ENCODE data around the gene ZNF630.

ZNF630 gene

DNA sequence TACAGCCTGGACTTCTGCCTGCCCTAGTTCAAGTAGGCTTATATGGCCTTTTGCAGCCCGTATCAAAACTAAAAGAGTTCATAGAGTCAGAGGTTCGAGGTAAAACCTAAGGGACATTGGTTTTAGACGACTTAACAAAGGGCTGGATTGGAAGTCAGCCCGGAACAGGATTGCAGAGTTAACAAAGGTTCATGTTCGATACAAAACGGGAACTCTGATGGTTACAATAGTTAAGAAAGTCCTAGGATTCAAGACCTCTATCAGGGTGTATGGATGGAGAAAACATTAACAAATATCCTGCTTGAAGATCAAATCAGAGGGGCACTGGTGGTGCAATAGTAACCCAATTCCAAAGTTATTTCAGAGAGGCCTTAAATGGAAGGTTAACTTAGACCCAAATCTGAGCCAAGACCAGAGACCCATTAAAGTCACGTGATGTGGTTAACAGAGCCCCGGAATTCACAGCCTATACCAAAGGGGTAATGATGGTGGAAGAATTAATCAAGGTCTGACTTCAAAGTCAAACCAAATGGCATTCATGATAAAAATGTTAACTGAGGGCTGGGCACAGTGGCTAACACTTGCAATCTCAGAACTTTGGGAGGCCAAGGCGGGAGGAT, 656 bp upstream of the ZNF630 start:
- H3K4me2 ChIP-seq (ENCODE audit: low read depth, low read length, poor library complexity, severe bottlenecking) = peak overlapping the region; percentile 75
- peak overlapping the region; percentile 90; the same call in 1 of the 2 replicates for H2AFZ ChIP-seq (ENCODE audit: low read length)

GRCh38 chrX:48068096-48068887, 3.1 kb downstream of the ZNF630 start:
- H2AFZ ChIP-seq (ENCODE audit: low read length) = no peak overlapping the region

More for the DNA sequence above, 656 bp upstream of the ZNF630 start:
- no peaks in the 10 kb centered on the region for H3K4me1 ChIP-seq (ENCODE audit: insufficient read depth, low read length, poor library complexity, severe bottlenecking)
- H3K9me2 ChIP-seq (replicated peaks; ENCODE audit: low read depth, low read length) = no peaks in the 10 kb centered on the region
- H3K4me3 ChIP-seq (ENCODE audit: low read length, poor library complexity, severe bottlenecking) = peak overlapping the region; percentile 79
- H3K9ac ChIP-seq (ENCODE audit: low read depth, low read length, poor library complexity, severe bottlenecking) = peak overlapping the region; percentile 82
- no peaks in the 10 kb centered on the region for H3F3A ChIP-seq (ENCODE audit: low read depth)
- H3K36me3 ChIP-seq (ENCODE audit: insufficient read depth, low read length) = no peaks in the 10 kb centered on the region
- H3K9me3 ChIP-seq (ENCODE audit: insufficient read depth, low read depth, low read length) = no peaks in the 10 kb centered on the region
- H3K79me2 ChIP-seq (ENCODE audit: insufficient read depth, low read length) = peaks cover 6% of the 10 kb centered on the region; the same call in 1 of the 2 replicates
- TF ChIP-seq EZH2phosphoT487 (IDR thresholded peaks at IDR 0.05; ENCODE audit: borderline replicate concordance) (no peak), CTCF (conservative IDR thresholded peaks at IDR 0.05; ENCODE audit: low read length) (no peak)
- no peaks in the 10 kb centered on the region for H4K20me1 ChIP-seq (ENCODE audit: insufficient read depth, low read length, poor library complexity, severe bottlenecking)
- H3K27me3 ChIP-seq (ENCODE audit: insufficient read depth, low read length, poor library complexity, severe bottlenecking) = no peaks in the 10 kb centered on the region

GRCh38 chrX:48064261-48064660, 7.2 kb downstream of the ZNF630 start:
- H3K9me2 ChIP-seq (replicated peaks; ENCODE audit: low read depth, low read length) = no peaks in the 10 kb centered on the region
- no peaks in the 10 kb centered on the region for H4K20me1 ChIP-seq (ENCODE audit: insufficient read depth, low read length, poor library complexity, severe bottlenecking)
- no peak overlapping the region for H3K9ac ChIP-seq (ENCODE audit: low read depth, low read length, poor library complexity, severe bottlenecking)
- no peak overlapping the region for H3K4me3 ChIP-seq (ENCODE audit: low read length, poor library complexity, severe bottlenecking)
- H2AFZ ChIP-seq (ENCODE audit: low read length) = no peak overlapping the region
- H3F3A ChIP-seq (ENCODE audit: low read depth) = no peaks in the 10 kb centered on the region
- TF ChIP-seq EZH2phosphoT487 (IDR thresholded peaks at IDR 0.05; ENCODE audit: borderline replicate concordance) (no peak), CTCF (conservative IDR thresholded peaks at IDR 0.05; ENCODE audit: low read length) (no peak)
- H3K27me3 ChIP-seq (ENCODE audit: insufficient read depth, low read length, poor library complexity, severe bottlenecking) = no peaks in the 10 kb centered on the region
- no peaks in the 10 kb centered on the region for H3K79me2 ChIP-seq (ENCODE audit: insufficient read depth, low read length)
- peaks cover 11% of the 10 kb centered on the region; the same call in 1 of the 2 replicates for H3K36me3 ChIP-seq (ENCODE audit: insufficient read depth, low read length)
- no peak overlapping the region for H3K4me2 ChIP-seq (ENCODE audit: low read depth, low read length, poor library complexity, severe bottlenecking)
- H3K4me1 ChIP-seq (ENCODE audit: insufficient read depth, low read length, poor library complexity, severe bottlenecking) = no peaks in the 10 kb centered on the region
- H3K9me3 ChIP-seq (ENCODE audit: insufficient read depth, low read depth, low read length) = no peaks in the 10 kb centered on the region

More at GRCh38 chrX:48068096-48068887, 3.1 kb downstream of the ZNF630 start:
- Histone ChIP-seq H3K4me2 (ENCODE audit: low read depth, low read length, poor library complexity, severe bottlenecking) (no peak overlapping the region), H3K79me2 (ENCODE audit: insufficient read depth, low read length) (peaks cover 6% of the 10 kb centered on the region; the same call in 1 of the 2 replicates), H3F3A (ENCODE audit: low read depth) (no peaks in the 10 kb centered on the region), H3K9ac (ENCODE audit: low read depth, low read length, poor library complexity, severe bottlenecking) (no peak overlapping the region), H3K9me3 (ENCODE audit: insufficient read depth, low read depth, low read length) (no peaks in the 10 kb centered on the region), H3K4me1 (ENCODE audit: insufficient read depth, low read length, poor library complexity, severe bottlenecking) (no peaks in the 10 kb centered on the region), H4K20me1 (ENCODE audit: insufficient read depth, low read length, poor library complexity, severe bottlenecking) (no peaks in the 10 kb centered on the region), H3K9me2 (replicated peaks; ENCODE audit: low read depth, low read length) (no peaks in the 10 kb centered on the region), H3K4me3 (ENCODE audit: low read length, poor library complexity, severe bottlenecking) (no peak overlapping the region), H3K36me3 (ENCODE audit: insufficient read depth, low read length) (no peaks in the 10 kb centered on the region), H3K27me3 (ENCODE audit: insufficient read depth, low read length, poor library complexity, severe bottlenecking) (no peaks in the 10 kb centered on the region)
- TF ChIP-seq EZH2phosphoT487 (IDR thresholded peaks at IDR 0.05; ENCODE audit: borderline replicate concordance) = no peak
- no peak for TF ChIP-seq CTCF (conservative IDR thresholded peaks at IDR 0.05; ENCODE audit: low read length)

Measured in Loucy (cell line).